22Rv1 (cell line): ENCODE measurements around the gene UBE3B.

ENCODE experiments used
- ZFX ChIP-seq: fragments of 450-650 bp; IDR thresholded peaks from 2 replicates; pipeline ENCODE4 v1.6.1; 2017; ENCODE audit warnings: antibody characterized with exemption, borderline replicate concordance
- TF ChIP-seq, protein P1 (sequence below): fragments of 450-650 bp; IDR thresholded peaks from 2 replicates; pipeline ENCODE4 v1.5.1; 2017; ENCODE audit warnings: mild to moderate bottlenecking

DNA sequence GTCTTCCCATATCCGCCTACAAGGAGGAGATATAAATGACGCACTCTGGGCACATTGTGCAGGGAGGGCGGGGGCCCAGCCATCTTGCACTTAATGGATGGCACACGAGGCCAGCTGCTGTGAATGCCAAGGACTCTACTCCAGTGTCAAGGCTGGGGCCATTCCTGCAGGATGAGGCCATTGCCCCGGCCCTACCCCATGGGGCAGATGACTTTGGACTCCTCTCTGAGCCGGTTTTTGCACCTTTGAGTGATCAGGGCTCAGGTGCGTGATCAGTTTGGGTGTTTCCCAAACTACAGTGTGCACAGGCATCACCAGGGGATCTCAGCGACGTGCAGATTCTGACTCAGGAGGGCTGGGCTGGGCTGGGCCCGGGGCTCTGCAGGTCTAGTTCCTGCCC, 79.8 kb downstream of the UBE3B start:
- TF ChIP-seq, protein P1, sequence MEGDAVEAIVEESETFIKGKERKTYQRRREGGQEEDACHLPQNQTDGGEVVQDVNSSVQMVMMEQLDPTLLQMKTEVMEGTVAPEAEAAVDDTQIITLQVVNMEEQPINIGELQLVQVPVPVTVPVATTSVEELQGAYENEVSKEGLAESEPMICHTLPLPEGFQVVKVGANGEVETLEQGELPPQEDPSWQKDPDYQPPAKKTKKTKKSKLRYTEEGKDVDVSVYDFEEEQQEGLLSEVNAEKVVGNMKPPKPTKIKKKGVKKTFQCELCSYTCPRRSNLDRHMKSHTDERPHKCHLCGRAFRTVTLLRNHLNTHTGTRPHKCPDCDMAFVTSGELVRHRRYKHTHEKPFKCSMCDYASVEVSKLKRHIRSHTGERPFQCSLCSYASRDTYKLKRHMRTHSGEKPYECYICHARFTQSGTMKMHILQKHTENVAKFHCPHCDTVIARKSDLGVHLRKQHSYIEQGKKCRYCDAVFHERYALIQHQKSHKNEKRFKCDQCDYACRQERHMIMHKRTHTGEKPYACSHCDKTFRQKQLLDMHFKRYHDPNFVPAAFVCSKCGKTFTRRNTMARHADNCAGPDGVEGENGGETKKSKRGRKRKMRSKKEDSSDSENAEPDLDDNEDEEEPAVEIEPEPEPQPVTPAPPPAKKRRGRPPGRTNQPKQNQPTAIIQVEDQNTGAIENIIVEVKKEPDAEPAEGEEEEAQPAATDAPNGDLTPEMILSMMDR, result no peak
- TF ChIP-seq ZFX, result no peak
